ENCODE results near the gene AKR1C8.
"Not testable (repeated sequence)": the region's sequence is repeated elsewhere in the genome, so short reads cannot be mapped to it uniquely, and the experiment has no call there.

Gene AKR1C8

DNA sequence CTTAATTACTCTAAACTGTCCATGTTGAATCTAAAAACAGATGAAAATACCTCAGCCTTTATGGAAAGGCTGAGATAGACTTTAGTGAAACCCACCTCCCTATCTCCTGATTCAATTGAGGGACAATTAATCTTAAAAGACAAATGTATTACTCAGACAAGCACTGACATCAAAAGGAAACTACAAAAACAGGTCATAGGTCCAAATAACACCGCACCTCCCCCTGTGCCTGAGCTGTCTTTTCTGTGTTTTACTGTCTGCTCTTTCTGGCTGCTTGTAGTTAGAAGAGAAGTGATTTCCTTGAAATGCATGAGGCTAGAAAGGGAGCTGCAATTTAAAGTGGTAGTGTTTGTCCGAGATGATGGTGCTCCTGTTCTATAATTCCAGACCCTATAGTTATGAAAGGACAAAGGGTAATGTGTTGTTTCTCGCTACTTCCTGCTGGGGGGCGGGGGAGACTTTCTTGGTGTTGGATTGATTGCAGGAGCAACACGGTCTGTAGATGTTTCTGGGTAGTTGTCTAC, 16.0 kb downstream of the AKR1C8 start:
- no peak for DNase-seq (ENCODE audit: low read depth in 2 of 2)

- no peak for DNase-seq (ENCODE audit: low read depth in 2 of 2)
Observed at GRCh38 chr10:5165738-5166137, 19.2 kb downstream of the AKR1C8 start.

DNA sequence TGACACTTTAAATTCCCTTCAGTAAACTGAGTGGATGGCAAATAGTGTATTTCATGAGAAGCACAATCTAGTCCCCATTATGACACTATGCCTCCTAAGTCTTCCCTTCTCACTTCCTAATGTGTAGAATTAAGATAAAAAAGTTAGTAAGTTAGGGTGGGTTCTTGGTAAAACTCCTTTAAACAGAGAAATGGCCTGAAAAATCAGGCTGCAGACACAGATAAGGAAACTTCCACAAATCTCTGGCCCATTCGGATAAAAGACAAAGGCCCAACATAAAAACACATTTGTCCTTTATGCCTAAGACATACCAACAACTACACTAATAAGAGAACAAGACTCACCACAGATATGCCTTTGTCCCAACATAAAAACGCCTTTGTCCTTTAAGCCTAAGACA, 21.5 kb downstream of the AKR1C8 start:
- no peak for DNase-seq (ENCODE audit: low read depth in 2 of 2)

- DNase-seq (ENCODE audit: low read depth in 2 of 2), result no peak
Observed at GRCh38 chr10:5159126-5159525, 25.8 kb downstream of the AKR1C8 start.

DNA sequence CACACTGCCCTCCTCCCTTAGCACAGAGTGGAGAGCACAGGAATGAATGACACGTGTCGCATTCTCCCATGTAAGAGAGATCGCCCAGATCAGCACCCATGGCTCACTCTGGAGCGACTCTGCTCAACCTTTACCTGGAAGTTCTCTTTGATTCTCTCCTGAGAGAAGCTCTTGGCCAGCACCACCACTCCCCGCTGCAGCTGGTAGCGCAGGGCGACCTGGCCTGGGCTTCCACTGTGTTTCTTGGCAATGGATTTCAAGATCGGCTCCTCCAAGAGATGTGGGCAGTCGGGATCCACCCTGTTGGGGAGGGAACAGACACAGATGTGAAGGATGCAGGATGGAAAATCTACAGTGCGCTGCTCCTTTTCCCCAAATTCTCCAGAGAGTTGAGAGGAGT, 27.4 kb downstream of the AKR1C8 start:
- DNase-seq (ENCODE audit: low read depth in 2 of 2), result no peak

- DNase-seq (ENCODE audit: low read depth in 2 of 2), result no peak
Observed at GRCh38 chr10:5155951-5156350, 29.0 kb downstream of the AKR1C8 start.

DNA sequence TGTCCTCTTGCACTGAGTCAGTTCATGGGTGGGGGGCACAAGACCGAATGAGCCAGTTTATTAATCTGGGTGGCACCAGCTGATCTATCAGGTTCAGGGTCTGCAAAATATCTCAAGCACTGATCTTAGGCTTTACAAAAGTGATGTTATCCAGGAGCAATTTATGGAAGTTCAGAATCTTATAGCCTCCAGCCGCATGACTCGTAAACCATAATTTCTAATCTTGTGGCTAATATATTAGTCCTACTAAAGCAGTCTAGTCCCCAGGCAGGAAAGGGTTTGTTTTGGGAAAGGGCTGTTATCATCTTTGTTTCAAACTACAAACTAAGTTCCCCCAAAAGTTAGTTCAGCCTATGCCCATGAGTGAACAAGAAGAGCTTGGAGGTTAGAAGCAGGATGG, 33.9 kb downstream of the AKR1C8 start:
- DNase-seq (ENCODE audit: low read depth in 2 of 2), result no peak

- DNase-seq (ENCODE audit: low read depth in 2 of 2), result no peak
Observed at GRCh38 chr10:5148678-5149032, 36.3 kb downstream of the AKR1C8 start.

GRCh38 chr10:5147981-5148677, 36.8 kb downstream of the AKR1C8 start:
- DNase-seq (ENCODE audit: low read depth in 2 of 2), result no peak

- no peak for DNase-seq (ENCODE audit: low read depth in 2 of 2)
Observed at GRCh38 chr10:5147255-5147980, 37.5 kb downstream of the AKR1C8 start.

GRCh38 chr10:5146920-5147254, 38.1 kb downstream of the AKR1C8 start:
- no peak for DNase-seq (ENCODE audit: low read depth in 2 of 2)

DNA sequence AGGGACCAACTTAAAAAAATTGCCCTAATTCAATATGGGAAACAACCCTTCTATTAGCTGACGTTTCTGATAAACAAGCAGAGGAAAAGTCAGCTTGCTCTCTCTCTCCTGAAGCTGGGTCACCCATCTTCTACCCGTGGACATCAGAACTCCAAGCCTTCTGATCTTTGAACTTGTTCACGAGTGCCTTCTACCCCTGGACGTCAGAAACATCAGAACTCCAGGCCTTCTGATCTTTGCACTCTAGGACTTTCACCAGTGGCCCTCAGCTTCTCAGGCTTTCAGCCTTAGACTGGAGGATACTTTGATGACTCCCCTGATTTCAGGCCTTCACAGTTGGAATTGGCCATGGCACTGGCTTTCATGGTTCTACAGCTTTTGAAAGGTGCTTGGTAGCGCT, 41.8 kb downstream of the AKR1C8 start:
- DNase-seq (ENCODE audit: low read depth in 2 of 2), result no peak

DNA sequence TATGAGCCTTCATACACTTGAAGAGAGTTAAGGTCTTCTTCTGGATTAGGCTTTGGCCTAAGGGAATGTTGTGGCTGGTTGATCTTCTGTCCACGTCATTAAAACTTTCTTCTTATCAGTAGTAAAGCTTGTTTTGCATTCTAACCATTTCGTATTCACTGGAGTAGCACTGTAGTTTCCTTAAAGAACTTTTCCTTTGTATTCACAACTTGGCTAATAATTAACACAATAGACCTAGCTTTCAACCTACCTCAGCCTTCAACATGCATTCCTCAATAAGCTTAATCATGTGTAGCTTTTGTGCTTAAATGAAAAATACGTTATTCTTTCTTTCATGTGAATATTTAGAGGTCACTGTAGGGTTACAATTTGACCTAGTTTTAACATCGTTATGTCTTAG, 42.8 kb downstream of the AKR1C8 start:
- no peak for DNase-seq (ENCODE audit: low read depth in 2 of 2)

GRCh38 chr10:5137699-5138098, 47.3 kb downstream of the AKR1C8 start:
- DNase-seq (ENCODE audit: low read depth in 2 of 2), result not testable (repeated sequence)

DNA sequence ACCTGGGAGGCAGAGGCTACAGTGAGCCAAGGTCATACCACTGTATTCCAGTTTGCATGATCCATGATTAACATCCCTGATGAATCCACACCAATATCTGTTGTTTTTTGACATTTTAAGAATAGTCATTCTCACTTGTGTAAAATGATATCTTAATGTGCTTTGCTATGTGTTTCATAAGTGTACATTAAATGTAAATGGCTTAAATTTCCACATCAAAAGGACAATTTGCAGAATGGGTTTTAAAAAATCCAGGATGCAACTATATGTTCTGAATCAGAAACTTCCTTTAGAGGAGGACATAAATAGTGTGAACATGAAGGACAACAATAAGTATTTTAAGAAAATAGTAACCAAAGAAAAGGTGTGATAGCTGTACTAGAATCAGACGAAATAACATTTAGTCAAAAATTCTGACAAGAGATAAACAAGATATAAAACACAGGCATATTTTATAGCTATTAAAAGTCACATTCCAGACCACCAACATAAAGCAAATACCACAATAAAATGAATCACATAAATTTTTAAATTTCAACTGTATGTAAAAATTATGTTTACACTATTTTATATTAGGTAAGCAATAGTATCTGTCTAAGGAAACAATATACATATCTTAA, 48.4 kb downstream of the AKR1C8 start:
- DNase-seq (ENCODE audit: low read depth in 2 of 2), result no peak

- DNase-seq (ENCODE audit: low read depth in 2 of 2), result no peak
Observed at GRCh38 chr10:5135581-5135980, 49.4 kb downstream of the AKR1C8 start.

- no peak for DNase-seq (ENCODE audit: low read depth in 2 of 2)
Observed at GRCh38 chr10:5125315-5126044, 59.5 kb downstream of the AKR1C8 start.

GRCh38 chr10:5123886-5124285, 61.1 kb downstream of the AKR1C8 start:
- no peak for DNase-seq (ENCODE audit: low read depth in 2 of 2)

GRCh38 chr10:5119997-5120396, 65.0 kb downstream of the AKR1C8 start:
- DNase-seq (ENCODE audit: low read depth in 2 of 2), result not testable (repeated sequence)

DNA sequence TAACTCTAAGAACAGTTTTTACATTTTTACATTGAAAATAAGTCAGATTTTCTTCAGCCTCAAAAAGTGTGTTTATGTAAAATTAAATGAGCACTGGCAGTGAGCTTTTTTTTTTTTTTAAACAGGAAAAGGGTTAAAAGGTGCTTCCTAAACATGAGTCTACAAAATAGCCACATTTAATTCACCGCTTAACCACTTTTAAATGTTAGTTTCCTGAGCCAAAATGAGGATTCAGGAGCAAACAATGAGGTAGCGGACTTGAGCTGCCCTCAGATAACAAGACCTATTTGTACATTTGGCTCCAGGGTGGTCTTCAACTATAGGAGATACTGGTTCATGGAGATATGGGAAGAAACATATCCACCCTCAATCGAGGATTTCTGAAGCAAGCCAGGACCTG, 67.9 kb downstream of the AKR1C8 start:
- no peak for DNase-seq (ENCODE audit: low read depth in 2 of 2)

DNA sequence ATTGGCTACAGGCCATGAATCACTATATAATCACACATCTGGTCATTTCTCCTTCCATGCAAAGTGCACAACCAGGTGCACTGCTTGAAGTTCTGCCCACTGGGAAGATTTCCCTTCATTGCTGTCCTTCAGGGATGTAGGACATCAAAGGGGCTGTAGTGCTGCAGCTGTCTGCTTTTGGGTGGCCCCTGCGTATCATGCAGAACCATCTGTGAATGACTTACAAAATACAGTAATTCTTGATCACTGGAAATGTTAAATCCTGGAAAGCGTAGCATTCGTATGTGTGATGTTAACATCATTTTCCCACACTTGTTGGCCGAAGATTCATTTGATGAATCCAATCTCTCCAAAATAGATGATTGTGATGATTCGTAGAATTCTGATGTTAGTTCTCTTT, 68.3 kb downstream of the AKR1C8 start:
- no peak for DNase-seq (ENCODE audit: low read depth in 2 of 2)

DNA sequence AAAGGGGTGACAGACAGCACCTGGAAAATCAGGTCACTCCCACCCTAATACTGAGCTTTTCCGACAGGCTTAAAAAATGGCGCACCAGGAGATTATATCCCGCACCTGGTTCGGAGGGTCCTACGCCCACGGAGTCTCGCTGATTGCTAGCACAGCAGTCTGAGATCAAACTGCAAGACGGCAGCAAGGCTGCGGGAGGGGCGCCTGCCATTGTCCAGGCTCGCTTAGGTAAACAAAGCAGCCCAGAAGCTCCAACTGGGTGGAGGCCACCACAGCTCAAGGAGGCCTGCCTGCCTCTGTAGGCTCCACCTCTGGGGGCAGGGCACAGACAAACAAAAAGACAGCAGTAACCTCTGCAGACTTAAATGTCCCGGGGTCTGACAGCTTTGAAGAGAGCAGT, 75.1 kb downstream of the AKR1C8 start:
- not testable (repeated sequence) for DNase-seq (ENCODE audit: low read depth in 2 of 2)
